Measurements from ENCODE around the gene NUDT16L1. TPM values are rescaled to one million over a fixed set of nuclear protein-coding genes. Genes with fewer than 3 reads are reported as not detected.

Gene NUDT16L1
- total RNA-seq, 4 donors from 2014 or later: 19.9 to 32.7 (median 24.6) TPM

DNA sequence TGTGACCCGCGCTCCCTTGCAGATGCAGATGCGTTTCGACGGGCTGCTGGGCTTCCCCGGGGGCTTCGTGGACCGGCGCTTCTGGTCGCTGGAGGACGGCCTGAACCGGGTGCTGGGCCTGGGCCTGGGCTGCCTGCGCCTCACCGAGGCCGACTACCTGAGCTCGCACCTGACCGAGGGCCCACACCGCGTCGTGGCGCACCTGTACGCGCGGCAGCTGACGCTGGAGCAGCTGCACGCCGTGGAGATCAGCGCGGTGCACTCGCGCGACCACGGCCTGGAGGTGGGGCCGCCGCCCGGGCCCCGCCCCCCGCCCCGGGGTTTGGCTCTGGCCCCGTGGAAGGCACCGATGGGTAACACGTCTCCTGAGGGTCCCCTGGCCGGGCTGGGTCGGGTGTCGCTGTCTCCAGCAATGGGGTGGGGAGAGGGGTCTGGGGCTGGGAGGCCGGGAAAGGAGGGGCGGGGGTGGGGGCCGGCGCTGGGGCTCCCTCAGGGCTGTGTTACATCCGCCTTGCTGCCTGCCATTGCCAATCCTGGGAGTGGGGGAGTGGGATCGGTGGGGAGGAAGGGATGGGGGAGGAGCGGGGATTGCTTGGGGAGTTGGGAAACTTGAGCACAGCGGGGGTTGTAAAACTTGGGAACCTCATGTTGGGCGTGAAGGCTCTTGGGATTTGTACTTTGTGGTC, 737 bp downstream of the NUDT16L1 start:
- Histone ChIP-seq H3K9me3 (no peaks in the 10 kb centered on the region), H3K4me1 (peaks cover 28% of the 10 kb centered on the region), H3K36me3 (peaks cover 33% of the 10 kb centered on the region), H3K4me3 (peak overlapping the region; percentile 70), H3K27me3 (no peaks in the 10 kb centered on the region), H3K27ac (peak overlapping the region; percentile 95)
- 6% methylated on average over 10 of the region's 54 CpGs for WGBS
- peak; percentile 73 to 80 for DNase-seq (ENCODE audit: low spot score in 2 of 2)
- no peak for TF ChIP-seq POLR2A (IDR thresholded peaks at IDR 0.05)
- TF ChIP-seq POLR2AphosphoS5 (IDR thresholded peaks at IDR 0.05): no peak

DNA sequence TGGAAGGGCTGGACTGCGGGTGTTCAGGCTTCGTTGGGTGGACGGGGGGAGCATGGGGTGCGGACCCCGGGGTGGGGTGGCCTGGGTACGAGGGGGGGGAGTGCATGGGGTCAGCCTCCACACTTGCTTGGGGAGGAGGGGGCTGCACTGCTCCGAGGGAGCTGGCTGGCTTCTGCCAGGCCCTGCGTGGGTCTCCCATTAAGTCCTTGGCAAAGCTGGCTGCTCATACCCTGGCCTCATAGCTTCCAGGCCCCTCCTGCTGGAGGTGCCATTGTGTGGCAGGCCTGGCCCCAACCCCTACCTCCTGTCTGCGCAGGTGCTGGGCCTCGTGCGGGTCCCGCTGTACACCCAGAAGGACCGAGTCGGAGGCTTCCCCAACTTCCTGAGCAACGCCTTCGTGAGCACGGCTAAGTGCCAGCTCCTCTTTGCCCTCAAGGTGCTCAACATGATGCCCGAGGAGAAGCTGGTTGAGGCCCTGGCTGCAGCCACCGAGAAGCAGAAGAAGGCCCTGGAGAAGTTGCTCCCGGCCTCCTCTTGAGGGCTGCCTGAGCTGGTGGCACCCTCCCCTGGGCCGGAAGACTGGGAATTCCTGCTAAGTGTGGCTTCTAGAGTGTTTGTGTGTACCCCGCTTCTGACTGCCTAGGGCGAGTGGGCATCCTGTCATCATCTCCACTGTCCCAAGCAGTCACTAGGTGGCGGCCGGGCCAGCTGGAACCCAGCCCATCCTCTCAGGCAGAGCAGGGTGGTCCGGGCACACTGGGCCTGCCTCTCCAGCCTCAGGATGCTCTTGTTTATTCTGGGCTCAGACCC, 1.5 kb downstream of the NUDT16L1 start:
- DNase-seq (ENCODE audit: low spot score in 2 of 2): peak in 1 of 2 donors; percentile 71
- H3K27ac ChIP-seq: peak overlapping the region; percentile 95
- peaks cover 28% of the 10 kb centered on the region for H3K4me1 ChIP-seq
- H3K27me3 ChIP-seq: no peaks in the 10 kb centered on the region
- no peak for TF ChIP-seq EP300 (IDR thresholded peaks at IDR 0.05)
- TF ChIP-seq POLR2AphosphoS5 (IDR thresholded peaks at IDR 0.05): no peak
- TF ChIP-seq, protein P1, sequence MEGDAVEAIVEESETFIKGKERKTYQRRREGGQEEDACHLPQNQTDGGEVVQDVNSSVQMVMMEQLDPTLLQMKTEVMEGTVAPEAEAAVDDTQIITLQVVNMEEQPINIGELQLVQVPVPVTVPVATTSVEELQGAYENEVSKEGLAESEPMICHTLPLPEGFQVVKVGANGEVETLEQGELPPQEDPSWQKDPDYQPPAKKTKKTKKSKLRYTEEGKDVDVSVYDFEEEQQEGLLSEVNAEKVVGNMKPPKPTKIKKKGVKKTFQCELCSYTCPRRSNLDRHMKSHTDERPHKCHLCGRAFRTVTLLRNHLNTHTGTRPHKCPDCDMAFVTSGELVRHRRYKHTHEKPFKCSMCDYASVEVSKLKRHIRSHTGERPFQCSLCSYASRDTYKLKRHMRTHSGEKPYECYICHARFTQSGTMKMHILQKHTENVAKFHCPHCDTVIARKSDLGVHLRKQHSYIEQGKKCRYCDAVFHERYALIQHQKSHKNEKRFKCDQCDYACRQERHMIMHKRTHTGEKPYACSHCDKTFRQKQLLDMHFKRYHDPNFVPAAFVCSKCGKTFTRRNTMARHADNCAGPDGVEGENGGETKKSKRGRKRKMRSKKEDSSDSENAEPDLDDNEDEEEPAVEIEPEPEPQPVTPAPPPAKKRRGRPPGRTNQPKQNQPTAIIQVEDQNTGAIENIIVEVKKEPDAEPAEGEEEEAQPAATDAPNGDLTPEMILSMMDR (IDR thresholded peaks at IDR 0.05): no peak
- TF ChIP-seq POLR2A (IDR thresholded peaks at IDR 0.05): no peak
- WGBS: 8% methylated on average over 4 of the region's 26 CpGs
- H3K9me3 ChIP-seq: no peaks in the 10 kb centered on the region
- peak overlapping the region; percentile 70 for H3K4me3 ChIP-seq
- H3K36me3 ChIP-seq: peaks cover 39% of the 10 kb centered on the region

DNA sequence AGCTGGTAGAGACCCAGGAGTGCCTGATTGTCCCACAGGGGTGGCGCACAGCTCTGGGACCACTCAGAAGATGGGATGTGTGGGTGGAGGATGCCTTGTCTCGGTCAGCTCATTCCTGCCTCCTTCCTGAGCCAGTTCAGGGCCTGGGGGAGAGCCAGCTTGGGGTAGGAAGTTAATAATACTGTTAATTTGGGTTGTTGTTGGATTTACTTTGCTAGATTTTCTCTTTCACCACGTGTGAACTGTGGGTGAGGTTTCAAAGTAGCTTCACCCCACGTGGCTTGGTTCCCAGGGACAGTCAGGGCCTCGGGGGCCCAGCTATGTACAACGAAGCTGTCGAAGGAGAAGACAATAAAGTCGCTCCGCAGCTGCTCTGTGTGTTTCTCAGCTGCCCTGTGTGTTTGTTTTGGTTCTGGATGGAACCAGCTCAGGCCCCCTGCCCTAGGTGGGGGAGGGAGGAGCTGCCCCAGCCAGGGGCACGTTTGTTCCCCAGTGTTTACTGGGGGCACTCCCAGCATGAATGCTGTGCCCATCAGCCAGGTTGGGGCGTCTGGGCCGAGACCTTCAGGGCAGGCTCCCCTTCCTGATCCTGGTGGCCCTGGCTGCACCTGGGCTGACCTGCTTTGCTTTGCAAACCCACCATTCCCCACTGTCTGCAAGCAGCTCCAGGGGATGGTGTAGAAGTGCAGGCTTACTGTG, 2.3 kb downstream of the NUDT16L1 start:
- no peak overlapping the region for H3K27ac ChIP-seq
- TF ChIP-seq EP300 (IDR thresholded peaks at IDR 0.05) (no peak), POLR2AphosphoS5 (IDR thresholded peaks at IDR 0.05) (no peak), POLR2A (IDR thresholded peaks at IDR 0.05) (no peak)
- TF ChIP-seq, protein P1 (IDR thresholded peaks at IDR 0.05): no peak
- peaks cover 28% of the 10 kb centered on the region for H3K4me1 ChIP-seq
- 37% methylated on average over 8 of the region's 12 CpGs for WGBS
- peaks cover 47% of the 10 kb centered on the region for H3K36me3 ChIP-seq
- H3K27me3 ChIP-seq: no peaks in the 10 kb centered on the region
- H3K9me3 ChIP-seq: no peaks in the 10 kb centered on the region
- DNase-seq (ENCODE audit: low spot score in 2 of 2): no peak
- no peak overlapping the region for H3K4me3 ChIP-seq

DNA sequence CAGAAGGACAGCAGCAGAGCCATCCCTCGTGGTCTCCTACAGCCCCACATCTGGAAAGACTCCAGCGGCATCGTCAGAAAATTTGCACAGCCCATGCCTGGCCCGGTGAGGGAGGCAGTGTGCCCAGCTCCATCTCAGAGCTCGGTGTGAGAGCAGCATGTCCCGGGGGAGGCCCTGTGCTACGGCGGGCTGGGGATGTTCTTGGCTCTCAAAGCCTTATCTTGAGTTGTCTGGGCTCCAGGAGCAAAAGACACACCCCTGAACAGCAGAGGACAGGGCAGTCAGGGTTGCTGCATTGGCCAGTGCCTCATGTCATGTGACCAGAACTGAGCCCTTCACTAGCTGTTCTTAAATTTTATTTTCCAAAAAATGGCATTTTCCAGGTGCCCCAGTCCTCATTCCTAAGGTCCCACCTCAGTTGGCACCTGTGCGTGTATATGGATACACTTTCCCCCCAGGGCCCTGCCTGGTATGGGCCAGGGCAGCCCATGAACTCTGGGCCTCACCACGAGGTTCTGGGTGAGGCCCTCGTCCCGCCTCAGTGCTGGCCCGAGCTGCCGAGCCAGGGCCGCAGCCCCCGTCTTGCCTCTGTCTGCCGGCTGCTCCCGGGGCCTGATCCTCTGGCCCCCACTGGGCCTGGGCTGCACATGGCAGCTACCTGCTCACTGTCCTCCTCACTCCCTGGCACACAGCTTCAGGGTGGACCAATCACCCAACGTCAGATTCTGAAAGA, 3.0 kb downstream of the NUDT16L1 start:
- H3K27ac ChIP-seq: no peak overlapping the region
- H3K4me1 ChIP-seq: peaks cover 32% of the 10 kb centered on the region
- peak in 1 of 2 donors; percentile 73 for DNase-seq (ENCODE audit: low spot score in 2 of 2)
- peaks cover 54% of the 10 kb centered on the region for H3K36me3 ChIP-seq
- H3K27me3 ChIP-seq: no peaks in the 10 kb centered on the region
- TF ChIP-seq EP300 (IDR thresholded peaks at IDR 0.05) (no peak), POLR2A (IDR thresholded peaks at IDR 0.05) (no peak), POLR2AphosphoS5 (IDR thresholded peaks at IDR 0.05) (no peak)
- TF ChIP-seq, protein P1 (IDR thresholded peaks at IDR 0.05): no peak
- H3K9me3 ChIP-seq: no peaks in the 10 kb centered on the region
- 57% methylated on average over 11 of the region's 19 CpGs for WGBS
- H3K4me3 ChIP-seq: no peak overlapping the region
